ENCODE results near the gene TANC1.

TANC1 gene

DNA sequence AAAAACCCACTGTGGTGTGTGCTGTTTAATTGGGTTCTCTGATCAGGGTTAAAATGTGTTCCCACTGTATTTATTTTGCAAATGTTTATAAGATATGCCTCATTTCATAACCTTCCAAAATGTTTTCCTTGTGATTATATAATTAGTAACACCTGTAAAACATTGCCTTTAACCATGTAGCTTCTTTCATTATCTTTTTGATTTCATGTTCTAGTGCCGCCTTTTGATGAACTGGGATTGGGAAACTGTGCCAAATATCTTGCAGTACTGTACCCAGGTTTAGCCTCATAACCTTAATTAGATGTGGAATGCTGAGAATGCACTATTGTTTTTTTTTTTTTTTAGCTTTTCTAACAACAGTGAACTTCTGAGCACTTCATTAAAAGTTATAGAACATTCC, 96.9 kb downstream of the TANC1 start:
- H3K4me1 ChIP-seq (ENCODE audit: control insufficient read depth in 1 of 2, insufficient read depth in 1 of 2, low read depth in 1 of 2, low read length in 1 of 2), result no peaks in the 10 kb centered on the region
- no peaks in the 10 kb centered on the region for H3K9me3 ChIP-seq
- no peak overlapping the region for H3K27ac ChIP-seq
- TF ChIP-seq, protein P1, sequence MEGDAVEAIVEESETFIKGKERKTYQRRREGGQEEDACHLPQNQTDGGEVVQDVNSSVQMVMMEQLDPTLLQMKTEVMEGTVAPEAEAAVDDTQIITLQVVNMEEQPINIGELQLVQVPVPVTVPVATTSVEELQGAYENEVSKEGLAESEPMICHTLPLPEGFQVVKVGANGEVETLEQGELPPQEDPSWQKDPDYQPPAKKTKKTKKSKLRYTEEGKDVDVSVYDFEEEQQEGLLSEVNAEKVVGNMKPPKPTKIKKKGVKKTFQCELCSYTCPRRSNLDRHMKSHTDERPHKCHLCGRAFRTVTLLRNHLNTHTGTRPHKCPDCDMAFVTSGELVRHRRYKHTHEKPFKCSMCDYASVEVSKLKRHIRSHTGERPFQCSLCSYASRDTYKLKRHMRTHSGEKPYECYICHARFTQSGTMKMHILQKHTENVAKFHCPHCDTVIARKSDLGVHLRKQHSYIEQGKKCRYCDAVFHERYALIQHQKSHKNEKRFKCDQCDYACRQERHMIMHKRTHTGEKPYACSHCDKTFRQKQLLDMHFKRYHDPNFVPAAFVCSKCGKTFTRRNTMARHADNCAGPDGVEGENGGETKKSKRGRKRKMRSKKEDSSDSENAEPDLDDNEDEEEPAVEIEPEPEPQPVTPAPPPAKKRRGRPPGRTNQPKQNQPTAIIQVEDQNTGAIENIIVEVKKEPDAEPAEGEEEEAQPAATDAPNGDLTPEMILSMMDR (IDR thresholded peaks at IDR 0.05), result no peak
- H3K27me3 ChIP-seq, result no peaks in the 10 kb centered on the region
- H3K4me3 ChIP-seq (ENCODE audit: low read depth in 1 of 2, low read length in 1 of 2), result no peak overlapping the region
- H3K36me3 ChIP-seq, result no peaks in the 10 kb centered on the region

DNA sequence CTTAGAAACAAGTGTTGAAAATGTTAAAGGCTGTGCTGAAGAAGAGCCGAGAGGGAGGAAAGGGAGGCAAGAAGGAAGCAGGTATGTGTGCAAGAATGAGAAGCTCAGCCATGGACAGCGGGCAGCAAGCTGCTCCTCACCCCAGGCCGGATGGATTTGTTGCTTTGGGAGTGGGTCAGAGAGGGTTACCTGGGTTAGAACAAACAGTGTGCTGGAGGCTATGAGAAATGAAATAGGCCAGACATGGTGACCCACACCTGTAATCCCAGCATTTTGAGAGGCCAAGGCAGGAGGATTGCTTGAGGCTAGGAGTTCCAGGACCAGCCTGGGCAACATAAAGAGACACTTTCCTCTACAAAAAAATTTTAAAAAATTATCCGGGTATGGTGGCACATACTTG, 97.5 kb downstream of the TANC1 start:
- H3K27ac ChIP-seq, result no peak overlapping the region

DNA sequence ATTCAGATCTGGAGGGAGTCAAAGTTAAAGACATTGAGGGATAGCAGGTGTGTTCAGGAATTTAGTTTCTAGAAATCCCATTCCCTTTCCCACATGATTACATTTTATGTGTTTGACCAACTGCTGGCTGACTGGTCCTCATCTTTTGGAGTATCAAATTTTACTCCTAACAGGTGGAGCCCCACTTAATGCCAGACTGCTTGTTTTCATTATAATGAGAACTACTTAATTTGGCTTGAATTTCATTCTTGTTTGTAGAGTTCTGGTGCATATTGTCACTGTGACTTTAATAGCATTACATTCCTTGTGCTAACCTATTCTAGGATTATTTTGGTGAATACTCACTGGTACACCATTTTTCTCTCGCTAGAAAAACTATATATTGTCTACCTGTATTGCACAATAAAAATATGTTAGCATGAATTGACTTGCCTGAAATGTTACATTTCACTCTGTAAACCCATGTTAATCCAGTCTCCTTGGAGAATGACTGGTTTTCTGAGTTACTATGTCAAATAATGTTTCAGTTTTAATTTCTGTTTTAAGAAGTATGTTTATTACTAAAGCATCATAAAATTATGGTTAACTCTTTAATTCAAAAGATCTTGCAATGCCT, 98.2 kb downstream of the TANC1 start:
- Histone ChIP-seq H3K4me1 (ENCODE audit: control insufficient read depth in 1 of 2, insufficient read depth in 1 of 2, low read depth in 1 of 2, low read length in 1 of 2) (no peaks in the 10 kb centered on the region), H3K9me3 (no peaks in the 10 kb centered on the region), H3K27ac (no peak overlapping the region), H3K27me3 (no peaks in the 10 kb centered on the region), H3K4me3 (ENCODE audit: low read depth in 1 of 2, low read length in 1 of 2) (no peak overlapping the region), H3K36me3 (no peaks in the 10 kb centered on the region)
- TF ChIP-seq, protein P1 (IDR thresholded peaks at IDR 0.05), result no peak

More for the DNA sequence above, 97.5 kb downstream of the TANC1 start:
- no peaks in the 10 kb centered on the region for H3K27me3 ChIP-seq
- H3K9me3 ChIP-seq, result no peaks in the 10 kb centered on the region
- H3K36me3 ChIP-seq, result no peaks in the 10 kb centered on the region
- no peaks in the 10 kb centered on the region for H3K4me1 ChIP-seq (ENCODE audit: control insufficient read depth in 1 of 2, insufficient read depth in 1 of 2, low read depth in 1 of 2, low read length in 1 of 2)
- H3K4me3 ChIP-seq (ENCODE audit: low read depth in 1 of 2, low read length in 1 of 2), result no peak overlapping the region
- TF ChIP-seq, protein P1 (IDR thresholded peaks at IDR 0.05), result no peak

DNA sequence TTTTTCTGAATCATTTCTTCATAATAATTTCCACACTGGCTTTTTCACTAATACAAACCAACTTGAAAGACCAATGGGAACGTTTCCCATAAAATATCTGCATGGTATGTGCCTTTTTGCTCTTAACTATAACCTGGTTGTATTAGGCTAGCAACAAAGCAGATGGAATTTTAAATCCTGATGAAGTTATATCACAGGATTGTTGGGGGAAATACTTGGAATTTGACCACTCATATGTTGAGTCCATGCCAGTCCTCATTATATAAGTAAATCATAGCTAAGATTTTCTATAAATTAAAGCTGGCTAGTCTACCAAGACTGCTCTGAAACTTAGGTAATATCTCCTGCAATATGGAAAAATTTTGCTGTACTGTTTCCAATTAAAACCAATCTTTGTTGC, 99.5 kb downstream of the TANC1 start:
- Histone ChIP-seq H3K27ac (no peak overlapping the region), H3K4me1 (ENCODE audit: control insufficient read depth in 1 of 2, insufficient read depth in 1 of 2, low read depth in 1 of 2, low read length in 1 of 2) (no peaks in the 10 kb centered on the region), H3K27me3 (no peaks in the 10 kb centered on the region), H3K4me3 (ENCODE audit: low read depth in 1 of 2, low read length in 1 of 2) (no peak overlapping the region), H3K36me3 (no peaks in the 10 kb centered on the region), H3K9me3 (no peaks in the 10 kb centered on the region)
- TF ChIP-seq, protein P1 (IDR thresholded peaks at IDR 0.05), result no peak

DNA sequence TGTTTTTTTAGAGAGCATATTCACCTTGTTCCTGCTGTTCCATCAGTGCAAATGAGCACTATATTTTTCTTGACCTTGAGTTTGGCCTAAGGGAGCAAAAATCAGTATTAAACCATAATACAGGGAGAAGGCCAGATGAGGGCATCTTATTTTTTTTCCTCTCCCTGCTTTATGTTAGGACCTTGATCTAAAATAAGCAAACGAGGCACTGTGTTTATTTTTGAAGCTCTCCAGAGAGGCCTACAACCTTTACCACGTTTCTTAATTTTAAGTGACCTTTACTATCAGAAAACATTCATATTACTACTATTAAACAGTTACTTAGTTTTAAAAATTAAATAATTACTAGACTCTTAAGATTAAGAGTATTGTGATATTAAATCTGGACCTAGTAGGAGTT, 100.8 kb downstream of the TANC1 start:
- Histone ChIP-seq H3K36me3 (no peaks in the 10 kb centered on the region), H3K9me3 (no peaks in the 10 kb centered on the region), H3K4me3 (ENCODE audit: low read depth in 1 of 2, low read length in 1 of 2) (no peak overlapping the region), H3K27me3 (no peaks in the 10 kb centered on the region), H3K4me1 (ENCODE audit: control insufficient read depth in 1 of 2, insufficient read depth in 1 of 2, low read depth in 1 of 2, low read length in 1 of 2) (no peaks in the 10 kb centered on the region), H3K27ac (no peak overlapping the region)
- TF ChIP-seq, protein P1 (IDR thresholded peaks at IDR 0.05), result no peak
